Islet precursor cell (in vitro differentiated cells): ENCODE measurements around the gene ECEL1.

Experiments
- DNase-seq: peaks from one replicate; pipeline ENCODE4 v3.0.0-alpha.2; 2018

The ECEL1 gene

GRCh38 chr2:232496501-232497270 lies 9.1 kb upstream of the ECEL1 start:
- DNase-seq = no peak

GRCh38 chr2:232495292-232495691 lies 7.7 kb upstream of the ECEL1 start:
- no peak for DNase-seq

- no peak for DNase-seq
Measured at GRCh38 chr2:232494542-232494941, 6.9 kb upstream of the ECEL1 start.

GRCh38 chr2:232493701-232494474 lies 6.3 kb upstream of the ECEL1 start:
- no peak for DNase-seq

- no peak for DNase-seq
Measured at GRCh38 chr2:232492963-232493700, 5.5 kb upstream of the ECEL1 start.

- no peak for DNase-seq
Measured at GRCh38 chr2:232492236-232492848, 4.7 kb upstream of the ECEL1 start.

- DNase-seq = no peak
Measured at GRCh38 chr2:232491139-232491780, 3.6 kb upstream of the ECEL1 start.

GRCh38 chr2:232490221-232491138 lies 2.8 kb upstream of the ECEL1 start:
- no peak for DNase-seq

- DNase-seq = no peak
Measured at GRCh38 chr2:232489516-232490220, 2.0 kb upstream of the ECEL1 start.

- DNase-seq = no peak
Measured at GRCh38 chr2:232488721-232489300, 1.2 kb upstream of the ECEL1 start.

GRCh38 chr2:232488097-232488711 lies 570 bp upstream of the ECEL1 start:
- no peak for DNase-seq

- no peak for DNase-seq
Measured at GRCh38 chr2:232486558-232487384, 863 bp downstream of the ECEL1 start.

- no peak for DNase-seq
Measured at GRCh38 chr2:232485757-232486557, 1.7 kb downstream of the ECEL1 start.

GRCh38 chr2:232485348-232485756 lies 2.3 kb downstream of the ECEL1 start:
- no peak for DNase-seq

GRCh38 chr2:232484628-232485347 lies 2.8 kb downstream of the ECEL1 start:
- no peak for DNase-seq

- no peak for DNase-seq
Measured at GRCh38 chr2:232483923-232484627, 3.6 kb downstream of the ECEL1 start.
